Globus pallidus (tissue), 1 donor: ENCODE data around the gene LRFN3.
"Not testable (repeated sequence)": the region's sequence is repeated elsewhere in the genome, so short reads cannot be mapped to it uniquely, and the experiment has no call there.

Experiments used
- DNase-seq: peaks from one replicate; pipeline ENCODE4 v3.0.0-alpha.2; 2015; ENCODE audit warnings: low spot score

Gene LRFN3

DNA sequence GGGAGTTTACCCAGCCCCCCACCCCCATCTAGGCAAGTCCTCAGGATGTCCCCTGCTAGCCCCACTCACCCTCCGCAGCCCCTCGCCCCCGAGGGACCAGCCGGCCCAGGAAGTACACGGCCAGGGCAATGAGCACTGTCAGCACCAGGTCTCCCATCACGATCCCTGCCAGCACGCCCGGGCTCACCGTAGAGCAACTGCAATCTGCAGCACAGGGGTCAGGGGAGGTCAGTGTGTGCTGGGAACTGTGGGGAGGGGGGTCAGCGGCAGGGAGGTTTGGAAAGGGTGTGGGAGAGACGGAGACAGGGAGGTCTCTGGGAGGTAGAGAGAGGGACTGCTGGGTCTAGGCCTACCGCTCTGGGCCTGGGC lies 28.8 kb upstream of the LRFN3 start:
- no peak for DNase-seq

- DNase-seq = no peak
Observed at GRCh38 chr19:35908010-35908441, 28.1 kb upstream of the LRFN3 start, which contains the start of gene TYROBP. Gene TYROBP, minus strand, starts transcription at chr19:35908295. Its CDS starts 67 bp downstream, at chr19:35908228.

DNA sequence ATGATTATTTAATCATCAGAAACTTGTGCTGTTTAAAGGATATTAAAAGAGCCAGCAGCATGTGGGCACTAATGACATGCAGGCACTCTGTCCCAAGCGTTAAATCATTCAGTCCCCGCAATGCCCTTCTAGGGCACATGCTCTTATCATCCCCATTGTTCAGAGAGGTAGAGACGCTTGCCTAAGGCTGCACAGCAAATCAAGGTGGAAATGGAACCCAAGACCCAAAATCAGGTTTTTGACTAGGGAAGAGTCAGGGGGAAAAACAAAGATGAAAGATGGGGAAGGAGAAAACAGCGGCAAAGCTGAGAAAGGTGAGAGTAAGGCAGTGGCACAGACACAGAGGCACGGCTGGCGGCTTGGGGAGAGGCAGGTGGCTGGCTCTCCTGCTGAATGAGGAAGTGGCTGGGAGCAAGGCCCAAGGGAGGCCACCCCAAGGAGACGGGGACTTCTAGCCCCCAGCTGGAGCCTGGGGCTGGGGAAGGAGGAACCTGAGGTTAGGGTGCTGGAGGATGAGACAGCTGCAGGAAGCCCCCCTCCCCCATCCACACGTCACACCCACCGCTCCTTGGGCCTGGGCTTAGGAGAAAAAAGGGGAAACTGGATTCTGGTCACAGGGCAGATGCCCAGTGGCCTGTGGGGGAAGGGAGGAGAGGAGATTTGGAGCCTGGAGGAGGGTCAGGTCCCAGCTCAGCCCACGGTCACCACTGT lies 27.0 kb upstream of the LRFN3 start:
- DNase-seq = peak; percentile 71

DNA sequence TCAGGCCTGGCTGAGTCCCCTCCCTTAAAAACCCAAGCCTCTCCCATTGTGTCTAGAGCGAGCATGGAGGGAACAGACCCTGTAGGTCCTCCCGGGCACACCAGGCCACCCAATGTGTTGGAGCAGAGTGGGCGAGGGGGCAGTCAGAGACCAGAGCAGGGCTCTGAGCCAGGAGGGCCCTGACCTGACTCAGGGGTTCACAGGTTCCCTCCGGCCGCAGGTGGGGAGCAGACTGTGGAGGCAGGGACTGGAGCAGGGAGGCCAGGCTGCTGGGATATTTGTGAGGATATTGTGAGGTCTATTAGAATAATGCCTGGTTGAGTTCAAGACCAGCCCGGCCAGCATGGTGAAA lies 26.5 kb upstream of the LRFN3 start:
- no peak for DNase-seq

GRCh38 chr19:35910355-35910754 lies 25.8 kb upstream of the LRFN3 start:
- not testable (repeated sequence) for DNase-seq

DNA sequence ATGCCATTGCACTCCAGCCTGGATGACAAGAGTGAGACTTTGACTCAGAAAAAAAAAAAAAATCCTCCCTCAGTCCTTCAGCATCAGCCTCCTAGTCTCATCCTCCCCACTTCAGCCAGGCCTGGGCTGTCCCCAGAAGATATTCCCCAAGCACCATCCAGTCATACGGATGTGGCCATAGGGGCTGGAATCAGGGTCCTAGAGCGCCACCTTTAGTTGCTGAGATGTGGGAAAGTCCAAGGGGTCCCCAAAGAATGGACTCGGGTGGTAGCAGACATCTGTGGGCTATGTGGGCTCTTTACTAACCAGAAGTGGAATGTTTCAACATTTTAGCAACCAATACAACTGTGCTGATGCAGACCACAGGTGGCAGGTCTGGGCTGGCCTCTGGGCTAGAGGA lies 25.0 kb upstream of the LRFN3 start:
- DNase-seq = no peak

- no peak for DNase-seq
Observed at GRCh38 chr19:35911790-35912189, 24.4 kb upstream of the LRFN3 start.

GRCh38 chr19:35913589-35913988 lies 22.6 kb upstream of the LRFN3 start:
- no peak for DNase-seq

DNA sequence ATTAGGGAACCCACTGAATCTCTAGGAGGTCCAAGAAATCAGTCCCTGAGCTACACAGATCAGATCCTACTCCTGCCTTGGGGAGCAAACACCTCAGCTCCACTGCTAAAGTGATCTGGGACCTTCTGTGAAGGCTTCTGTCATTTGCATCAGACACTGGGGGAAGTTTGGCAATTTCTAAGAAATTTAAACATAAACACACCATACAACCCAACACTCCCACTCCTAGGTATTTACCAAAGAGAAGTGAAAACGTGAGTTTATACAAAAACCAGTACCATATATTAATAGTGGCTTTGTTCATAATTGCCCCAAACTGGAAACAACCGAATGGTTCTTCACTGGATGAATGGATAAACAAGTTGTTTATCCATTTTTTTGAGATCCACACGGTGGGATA lies 20.7 kb upstream of the LRFN3 start:
- no peak for DNase-seq

- no peak for DNase-seq
Observed at GRCh38 chr19:35919306-35919705, 16.9 kb upstream of the LRFN3 start.

- no peak for DNase-seq
Observed at GRCh38 chr19:35921012-35921411, 15.2 kb upstream of the LRFN3 start.

GRCh38 chr19:35925501-35925900 lies 10.7 kb upstream of the LRFN3 start:
- DNase-seq = no peak

DNA sequence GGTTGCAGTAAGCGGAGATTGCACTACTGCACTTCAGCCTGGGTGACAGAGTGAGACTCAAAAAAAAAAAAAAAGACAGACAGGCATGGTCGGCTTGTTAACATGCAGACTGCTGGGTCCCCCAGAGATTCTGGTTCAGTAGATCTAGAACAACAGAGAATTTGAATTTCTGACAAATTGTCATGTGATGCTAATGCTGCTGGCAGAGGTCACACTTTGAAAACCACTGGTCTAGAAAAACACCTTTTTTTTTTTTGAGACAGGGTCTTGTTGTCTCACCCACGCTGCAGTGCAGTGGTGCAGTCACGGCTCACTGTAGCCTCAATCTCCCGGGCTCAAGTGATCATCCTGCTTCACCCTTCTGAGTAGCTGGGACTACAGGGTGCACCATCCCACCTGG lies 7.7 kb upstream of the LRFN3 start:
- DNase-seq = no peak

DNA sequence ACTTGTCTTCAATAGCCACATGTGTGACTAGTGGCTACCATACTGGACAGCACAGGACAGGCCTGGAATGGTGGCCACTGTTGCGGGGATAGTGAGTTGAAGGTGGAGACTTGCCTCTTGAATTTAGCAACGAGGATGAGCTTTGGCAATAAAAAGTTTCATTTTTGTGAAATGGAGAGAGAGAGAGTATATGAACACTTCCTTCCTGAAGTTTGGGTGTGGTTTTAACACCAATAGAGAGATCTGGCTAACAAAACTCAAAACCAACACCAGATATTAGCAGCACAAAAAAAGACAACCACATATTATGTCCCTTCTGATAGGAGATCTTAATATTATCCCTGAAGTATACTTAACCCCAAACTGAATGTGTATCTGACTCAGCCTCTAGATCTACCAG lies 6.3 kb upstream of the LRFN3 start:
- no peak for DNase-seq

- DNase-seq = peak; percentile 99
Observed at GRCh38 chr19:35931161-35931873, 4.9 kb upstream of the LRFN3 start.

DNA sequence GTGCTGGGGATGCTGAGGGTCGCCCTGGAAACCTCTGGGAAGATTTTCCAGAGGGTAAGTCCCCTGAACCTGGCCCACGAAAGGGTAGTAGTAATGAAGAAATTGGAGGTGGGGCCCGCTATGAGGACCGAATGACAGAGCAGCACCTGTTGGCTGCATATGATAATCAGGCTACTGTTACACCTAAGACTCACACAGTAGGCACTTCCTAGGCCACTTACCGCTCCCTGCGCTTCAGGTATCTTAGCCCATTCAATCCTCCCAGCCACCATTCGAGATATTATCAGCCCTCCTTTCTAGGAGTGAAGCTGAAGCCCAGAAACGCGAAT lies 4.3 kb upstream of the LRFN3 start:
- DNase-seq = no peak

- DNase-seq = no peak
Observed at GRCh38 chr19:35932291-35932936, 3.8 kb upstream of the LRFN3 start.

- DNase-seq = no peak
Observed at GRCh38 chr19:35936738-35937268, 629 bp downstream of the LRFN3 start.

DNA sequence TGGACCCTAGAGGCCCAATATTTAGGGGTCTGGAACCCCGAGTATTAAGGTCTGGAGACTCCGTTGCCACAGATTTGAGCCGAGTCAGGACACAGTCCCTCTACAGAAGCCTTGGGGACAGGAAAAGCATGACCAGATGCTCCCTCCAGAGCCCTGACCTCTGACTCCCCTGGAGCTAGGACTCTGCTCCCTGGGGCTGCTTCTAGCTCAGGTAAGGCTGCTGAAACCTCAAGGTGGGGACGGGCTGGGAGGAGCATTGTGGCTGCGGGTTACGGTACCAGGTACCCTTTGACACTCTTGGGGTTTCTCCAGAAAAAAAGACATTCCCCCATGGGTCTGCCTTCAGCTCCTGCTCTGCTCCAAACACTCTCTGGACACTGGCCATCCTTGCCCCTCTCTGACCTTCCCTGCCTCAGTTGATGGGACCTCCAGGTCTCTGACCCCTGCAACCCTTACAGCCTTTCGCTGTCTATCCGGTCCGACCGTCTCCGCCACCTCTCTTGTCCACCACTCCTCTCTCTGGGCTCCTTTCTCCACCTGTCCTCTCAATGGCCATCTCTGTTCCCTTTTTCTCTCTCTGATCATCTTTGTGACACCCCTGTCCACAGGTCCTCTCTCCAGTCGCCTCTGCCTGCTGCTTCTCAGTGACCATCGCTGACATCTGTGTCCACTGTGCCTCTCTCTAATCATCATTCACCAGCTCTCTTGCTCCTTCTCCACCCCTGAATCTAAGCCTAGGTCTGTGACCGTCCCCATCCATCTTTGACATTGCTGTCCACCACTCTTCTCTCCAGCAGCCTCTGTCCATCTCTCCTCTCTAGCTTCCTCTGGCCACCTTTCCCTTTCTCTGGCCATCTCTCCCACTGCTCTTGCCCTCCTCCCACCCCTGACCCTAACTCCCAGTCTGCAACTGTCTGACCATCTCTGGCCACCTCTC lies 1.4 kb downstream of the LRFN3 start:
- DNase-seq = no peak

GRCh38 chr19:35938282-35939224 lies 2.4 kb downstream of the LRFN3 start:
- DNase-seq = no peak
